WTC11 (cell line): ENCODE results near the gene MGMT. TPM values are rescaled to one million over a fixed set of nuclear protein-coding genes. Genes with fewer than 3 reads are reported as not detected.

Experiments
- ATAC-seq: fragments of 200-7000 bp; cut with Tn5 transposase; 2 replicates; pipeline ENCODE4 v1.10.0; 2021; ENCODE audit warnings: mild to moderate bottlenecking, moderate library complexity
- CTCF ChIA-PET: fragments of 300-600 bp; sonication (Branson Sonifier 250); formaldehyde crosslinking; loops from one replicate; lab custom pipeline; 2021; ENCODE audit warnings: antibody characterized with exemption; lab: Charles Lee
- POLR2A ChIA-PET: fragments of 350-600 bp; sonication (Branson Sonifier 250); formaldehyde crosslinking; loops from one replicate; lab custom pipeline; 2021; ENCODE audit warnings: antibody characterized with exemption; lab: Charles Lee
- DNase-seq: peaks from one replicate; pipeline ENCODE4 v3.0.0; 2021; ENCODE audit warnings: low spot score
- H3K27ac Mint-ChIP-seq: 2 replicates; pipeline ENCODE4 v1.8.0; 2021; ENCODE audit warnings: mixed read lengths
- H3K27me3 Mint-ChIP-seq: 2 replicates; pipeline ENCODE4 v1.8.0; 2021; ENCODE audit warnings: low read depth, mild to moderate bottlenecking, moderate library complexity, mixed read lengths
- H3K36me3 Mint-ChIP-seq: 2 replicates; pipeline ENCODE4 v1.8.0; 2021; ENCODE audit warnings: mixed read lengths
- H3K4me1 Mint-ChIP-seq: 2 replicates; pipeline ENCODE4 v1.8.0; 2022; ENCODE audit warnings: mixed read lengths
- H3K4me3 Mint-ChIP-seq: 2 replicates; pipeline ENCODE4 v1.8.0; 2021; ENCODE audit warnings: mild to moderate bottlenecking, moderate library complexity, mixed read lengths
- H3K9me3 Mint-ChIP-seq: 2 replicates; pipeline ENCODE4 v1.8.0; 2021; ENCODE audit warnings: mixed read lengths
- ESRRA ChIP-seq: sonication (generic); formaldehyde crosslinking; IDR thresholded peaks from 2 replicates; pipeline ENCODE4 v1.8.1; 2022; ENCODE audit warnings: mild to moderate bottlenecking, missing genetic modification reagents, borderline replicate concordance
- ETV6 ChIP-seq: sonication (generic); formaldehyde crosslinking; IDR thresholded peaks from 2 replicates; pipeline ENCODE4 v1.8.1; 2022; ENCODE audit warnings: mild to moderate bottlenecking, missing genetic modification reagents
- GRHL2 ChIP-seq: fragments of 250-450 bp; sonication (Bioruptor Pico); IDR thresholded peaks from 2 replicates; pipeline ENCODE4 v1.8.0; 2022; ENCODE audit warnings: mild to moderate bottlenecking, moderate library complexity; ENCODE audit not compliant: insufficient replicate concordance, severe bottlenecking
- GTF2I ChIP-seq: fragments of 250-450 bp; sonication (Bioruptor Pico); conservative IDR thresholded peaks from 2 replicates; pipeline ENCODE4 v1.4.0; 2021; ENCODE audit warnings: mild to moderate bottlenecking
- JUN ChIP-seq: sonication (generic); formaldehyde crosslinking; IDR thresholded peaks from 2 replicates; pipeline ENCODE4 v1.8.0; 2023; ENCODE audit warnings: mild to moderate bottlenecking, missing genetic modification reagents
- ZBTB21 ChIP-seq: sonication (generic); formaldehyde crosslinking; IDR thresholded peaks from 2 replicates; pipeline ENCODE4 v1.8.1; 2023; ENCODE audit warnings: mild to moderate bottlenecking, missing genetic modification reagents, borderline replicate concordance
- ZNF232 ChIP-seq: sonication (generic); formaldehyde crosslinking; IDR thresholded peaks from 2 replicates; pipeline ENCODE4 v1.8.0; 2022; ENCODE audit warnings: mild to moderate bottlenecking, missing genetic modification reagents
- ZNF263 ChIP-seq: sonication (generic); formaldehyde crosslinking; IDR thresholded peaks from 2 replicates; pipeline ENCODE4 v1.8.1; 2022; ENCODE audit warnings: low read depth, mild to moderate bottlenecking, moderate library complexity, missing genetic modification reagents
- total RNA-seq: library from RNA; stranded (reverse); gene quantifications from 3 replicates; pipeline ENCODE4 v1.2.3, GENCODE V29; 2021
- TF ChIP-seq, protein P1 (sequence below): sonication (generic); formaldehyde crosslinking; conservative IDR thresholded peaks from 2 replicates; pipeline ENCODE4 v1.8.1; 2022; ENCODE audit warnings: mild to moderate bottlenecking, missing genetic modification reagents
- TF ChIP-seq, protein P2 (sequence below): sonication (generic); formaldehyde crosslinking; IDR thresholded peaks from 2 replicates; pipeline ENCODE4 v1.8.1; 2023; ENCODE audit warnings: mild to moderate bottlenecking, moderate library complexity, missing genetic modification reagents
- TF ChIP-seq, protein P3 (sequence below): sonication (generic); formaldehyde crosslinking; IDR thresholded peaks from 2 replicates; pipeline ENCODE4 v1.8.0; 2023; ENCODE audit warnings: missing genetic modification reagents, mild to moderate bottlenecking, borderline replicate concordance
- TF ChIP-seq, protein P4 (sequence below): fragments of 200-600 bp; IDR thresholded peaks from 2 replicates; pipeline ENCODE4 v1.8.0; 2022; ENCODE audit warnings: antibody characterized with exemption
- TF ChIP-seq, protein P5 (sequence below): fragments of 250-450 bp; sonication (Bioruptor Pico); IDR thresholded peaks from 2 replicates; pipeline ENCODE4 v1.9.0; 2021; ENCODE audit warnings: mild to moderate bottlenecking
- TF ChIP-seq, protein P6 (sequence below): sonication (generic); formaldehyde crosslinking; IDR thresholded peaks from 2 replicates; pipeline ENCODE4 v1.8.1; 2023; ENCODE audit warnings: mild to moderate bottlenecking, missing genetic modification reagents, borderline replicate concordance

Gene MGMT
- total RNA-seq, 1 experiment from 2014 or later: 11.8 TPM

DNA sequence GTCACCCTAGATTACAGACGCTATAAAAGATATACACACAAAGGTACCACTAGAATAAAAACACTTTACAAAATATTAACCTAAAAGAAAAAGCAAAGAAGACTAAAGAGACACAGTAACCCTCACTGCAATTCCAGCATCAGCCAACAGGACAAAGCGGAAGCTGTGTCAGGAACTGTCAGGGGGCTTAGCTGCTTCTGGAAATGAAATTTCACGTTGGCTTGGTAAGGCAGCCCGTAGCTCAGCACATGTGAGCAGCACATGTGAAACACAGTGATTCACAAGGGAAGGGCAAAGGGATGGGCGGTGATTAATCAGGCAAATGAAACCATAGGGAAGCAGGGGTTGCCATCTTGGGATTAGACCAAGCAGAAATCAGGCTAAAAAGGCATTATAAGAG, 195.4 kb downstream of the MGMT start:
- peak; percentile 84 for ATAC-seq
- peaks cover 32% of the 10 kb centered on the region for H3K4me1 Mint-ChIP-seq
- H3K27me3 Mint-ChIP-seq: no peaks in the 10 kb centered on the region; the same call in 1 of the 2 replicates

DNA sequence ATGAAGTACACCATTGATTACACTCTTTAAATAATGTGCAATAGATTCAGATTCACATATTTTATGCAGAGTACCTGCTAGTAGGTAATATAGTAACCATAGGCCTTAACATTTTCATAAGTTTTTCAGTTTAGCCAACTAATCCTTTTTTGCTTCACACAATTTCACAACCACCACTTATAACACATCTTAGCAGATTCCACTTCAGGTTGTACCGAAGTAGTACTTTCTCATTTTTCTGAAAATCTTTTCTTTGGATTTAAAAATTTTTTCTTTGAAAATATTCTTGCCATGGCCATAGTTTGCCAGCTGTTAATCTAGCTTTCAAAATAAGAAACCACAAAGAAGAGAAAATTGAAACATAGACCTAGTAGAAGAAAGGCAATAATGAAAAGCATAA, 203.1 kb downstream of the MGMT start:
- POLR2A ChIA-PET: no interaction called here
- CTCF ChIA-PET: interaction anchor here (0.7 kb wide), 1 partner anchor 11 kb away, joined by 4 read pairs; no protein-coding TSS in a partner anchor
- H3K4me3 Mint-ChIP-seq: no peak overlapping the region
- no peak for DNase-seq
- H3K36me3 Mint-ChIP-seq: peaks cover 23% of the 10 kb centered on the region
- peaks cover 3% of the 10 kb centered on the region; the same call in 1 of the 2 replicates for H3K4me1 Mint-ChIP-seq
- H3K27me3 Mint-ChIP-seq: no peaks in the 10 kb centered on the region
- ATAC-seq: no peak
- H3K27ac Mint-ChIP-seq: no peak overlapping the region
- H3K9me3 Mint-ChIP-seq: peaks cover 32% of the 10 kb centered on the region
- TF ChIP-seq, protein P1, sequence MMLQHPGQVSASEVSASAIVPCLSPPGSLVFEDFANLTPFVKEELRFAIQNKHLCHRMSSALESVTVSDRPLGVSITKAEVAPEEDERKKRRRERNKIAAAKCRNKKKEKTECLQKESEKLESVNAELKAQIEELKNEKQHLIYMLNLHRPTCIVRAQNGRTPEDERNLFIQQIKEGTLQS (CRISPR knock-in tag): no peak
- TF ChIP-seq ESRRA (CRISPR knock-in tag) (no peak), ZBTB21 (CRISPR knock-in tag) (no peak), GRHL2 (no peak), GTF2I (CRISPR knock-in tag) (no peak), ZNF232 (CRISPR knock-in tag) (no peak)
- TF ChIP-seq, protein P2, sequence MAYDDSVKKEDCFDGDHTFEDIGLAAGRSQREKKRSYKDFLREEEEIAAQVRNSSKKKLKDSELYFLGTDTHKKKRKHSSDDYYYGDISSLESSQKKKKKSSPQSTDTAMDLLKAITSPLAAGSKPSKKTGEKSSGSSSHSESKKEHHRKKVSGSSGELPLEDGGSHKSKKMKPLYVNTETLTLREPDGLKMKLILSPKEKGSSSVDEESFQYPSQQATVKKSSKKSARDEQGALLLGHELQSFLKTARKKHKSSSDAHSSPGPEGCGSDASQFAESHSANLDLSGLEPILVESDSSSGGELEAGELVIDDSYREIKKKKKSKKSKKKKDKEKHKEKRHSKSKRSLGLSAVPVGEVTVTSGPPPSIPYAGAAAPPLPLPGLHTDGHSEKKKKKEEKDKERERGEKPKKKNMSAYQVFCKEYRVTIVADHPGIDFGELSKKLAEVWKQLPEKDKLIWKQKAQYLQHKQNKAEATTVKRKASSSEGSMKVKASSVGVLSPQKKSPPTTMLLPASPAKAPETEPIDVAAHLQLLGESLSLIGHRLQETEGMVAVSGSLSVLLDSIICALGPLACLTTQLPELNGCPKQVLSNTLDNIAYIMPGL (CRISPR knock-in tag): no peak
- TF ChIP-seq, protein P3, sequence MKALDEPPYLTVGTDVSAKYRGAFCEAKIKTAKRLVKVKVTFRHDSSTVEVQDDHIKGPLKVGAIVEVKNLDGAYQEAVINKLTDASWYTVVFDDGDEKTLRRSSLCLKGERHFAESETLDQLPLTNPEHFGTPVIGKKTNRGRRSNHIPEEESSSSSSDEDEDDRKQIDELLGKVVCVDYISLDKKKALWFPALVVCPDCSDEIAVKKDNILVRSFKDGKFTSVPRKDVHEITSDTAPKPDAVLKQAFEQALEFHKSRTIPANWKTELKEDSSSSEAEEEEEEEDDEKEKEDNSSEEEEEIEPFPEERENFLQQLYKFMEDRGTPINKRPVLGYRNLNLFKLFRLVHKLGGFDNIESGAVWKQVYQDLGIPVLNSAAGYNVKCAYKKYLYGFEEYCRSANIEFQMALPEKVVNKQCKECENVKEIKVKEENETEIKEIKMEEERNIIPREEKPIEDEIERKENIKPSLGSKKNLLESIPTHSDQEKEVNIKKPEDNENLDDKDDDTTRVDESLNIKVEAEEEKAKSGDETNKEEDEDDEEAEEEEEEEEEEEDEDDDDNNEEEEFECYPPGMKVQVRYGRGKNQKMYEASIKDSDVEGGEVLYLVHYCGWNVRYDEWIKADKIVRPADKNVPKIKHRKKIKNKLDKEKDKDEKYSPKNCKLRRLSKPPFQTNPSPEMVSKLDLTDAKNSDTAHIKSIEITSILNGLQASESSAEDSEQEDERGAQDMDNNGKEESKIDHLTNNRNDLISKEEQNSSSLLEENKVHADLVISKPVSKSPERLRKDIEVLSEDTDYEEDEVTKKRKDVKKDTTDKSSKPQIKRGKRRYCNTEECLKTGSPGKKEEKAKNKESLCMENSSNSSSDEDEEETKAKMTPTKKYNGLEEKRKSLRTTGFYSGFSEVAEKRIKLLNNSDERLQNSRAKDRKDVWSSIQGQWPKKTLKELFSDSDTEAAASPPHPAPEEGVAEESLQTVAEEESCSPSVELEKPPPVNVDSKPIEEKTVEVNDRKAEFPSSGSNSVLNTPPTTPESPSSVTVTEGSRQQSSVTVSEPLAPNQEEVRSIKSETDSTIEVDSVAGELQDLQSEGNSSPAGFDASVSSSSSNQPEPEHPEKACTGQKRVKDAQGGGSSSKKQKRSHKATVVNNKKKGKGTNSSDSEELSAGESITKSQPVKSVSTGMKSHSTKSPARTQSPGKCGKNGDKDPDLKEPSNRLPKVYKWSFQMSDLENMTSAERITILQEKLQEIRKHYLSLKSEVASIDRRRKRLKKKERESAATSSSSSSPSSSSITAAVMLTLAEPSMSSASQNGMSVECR (CRISPR knock-in tag): no peak
- TF ChIP-seq, protein P4, sequence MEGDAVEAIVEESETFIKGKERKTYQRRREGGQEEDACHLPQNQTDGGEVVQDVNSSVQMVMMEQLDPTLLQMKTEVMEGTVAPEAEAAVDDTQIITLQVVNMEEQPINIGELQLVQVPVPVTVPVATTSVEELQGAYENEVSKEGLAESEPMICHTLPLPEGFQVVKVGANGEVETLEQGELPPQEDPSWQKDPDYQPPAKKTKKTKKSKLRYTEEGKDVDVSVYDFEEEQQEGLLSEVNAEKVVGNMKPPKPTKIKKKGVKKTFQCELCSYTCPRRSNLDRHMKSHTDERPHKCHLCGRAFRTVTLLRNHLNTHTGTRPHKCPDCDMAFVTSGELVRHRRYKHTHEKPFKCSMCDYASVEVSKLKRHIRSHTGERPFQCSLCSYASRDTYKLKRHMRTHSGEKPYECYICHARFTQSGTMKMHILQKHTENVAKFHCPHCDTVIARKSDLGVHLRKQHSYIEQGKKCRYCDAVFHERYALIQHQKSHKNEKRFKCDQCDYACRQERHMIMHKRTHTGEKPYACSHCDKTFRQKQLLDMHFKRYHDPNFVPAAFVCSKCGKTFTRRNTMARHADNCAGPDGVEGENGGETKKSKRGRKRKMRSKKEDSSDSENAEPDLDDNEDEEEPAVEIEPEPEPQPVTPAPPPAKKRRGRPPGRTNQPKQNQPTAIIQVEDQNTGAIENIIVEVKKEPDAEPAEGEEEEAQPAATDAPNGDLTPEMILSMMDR: no peak

More for the DNA sequence above, 195.4 kb downstream of the MGMT start:
- Mint-ChIP-seq H3K4me3 (no peak overlapping the region), H3K9me3 (peaks cover 17% of the 10 kb centered on the region), H3K36me3 (peaks cover 11% of the 10 kb centered on the region), H3K27ac (no peak overlapping the region)
- ChIA-PET POLR2A (no interaction called here), CTCF (interaction anchor here (0.5 to 1.3 kb wide), 14 partner anchors 9 to 1376 kb away, joined by 3 to 6 read pairs (median 3); no protein-coding TSS in a partner anchor)
- TF ChIP-seq ZNF263 (no peak), ETV6 (no peak), JUN (CRISPR knock-in tag) (no peak)
- TF ChIP-seq, protein P5, sequence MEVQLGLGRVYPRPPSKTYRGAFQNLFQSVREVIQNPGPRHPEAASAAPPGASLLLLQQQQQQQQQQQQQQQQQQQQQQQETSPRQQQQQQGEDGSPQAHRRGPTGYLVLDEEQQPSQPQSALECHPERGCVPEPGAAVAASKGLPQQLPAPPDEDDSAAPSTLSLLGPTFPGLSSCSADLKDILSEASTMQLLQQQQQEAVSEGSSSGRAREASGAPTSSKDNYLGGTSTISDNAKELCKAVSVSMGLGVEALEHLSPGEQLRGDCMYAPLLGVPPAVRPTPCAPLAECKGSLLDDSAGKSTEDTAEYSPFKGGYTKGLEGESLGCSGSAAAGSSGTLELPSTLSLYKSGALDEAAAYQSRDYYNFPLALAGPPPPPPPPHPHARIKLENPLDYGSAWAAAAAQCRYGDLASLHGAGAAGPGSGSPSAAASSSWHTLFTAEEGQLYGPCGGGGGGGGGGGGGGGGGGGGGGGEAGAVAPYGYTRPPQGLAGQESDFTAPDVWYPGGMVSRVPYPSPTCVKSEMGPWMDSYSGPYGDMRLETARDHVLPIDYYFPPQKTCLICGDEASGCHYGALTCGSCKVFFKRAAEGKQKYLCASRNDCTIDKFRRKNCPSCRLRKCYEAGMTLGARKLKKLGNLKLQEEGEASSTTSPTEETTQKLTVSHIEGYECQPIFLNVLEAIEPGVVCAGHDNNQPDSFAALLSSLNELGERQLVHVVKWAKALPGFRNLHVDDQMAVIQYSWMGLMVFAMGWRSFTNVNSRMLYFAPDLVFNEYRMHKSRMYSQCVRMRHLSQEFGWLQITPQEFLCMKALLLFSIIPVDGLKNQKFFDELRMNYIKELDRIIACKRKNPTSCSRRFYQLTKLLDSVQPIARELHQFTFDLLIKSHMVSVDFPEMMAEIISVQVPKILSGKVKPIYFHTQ (CRISPR knock-in tag): no peak
- TF ChIP-seq, protein P6, sequence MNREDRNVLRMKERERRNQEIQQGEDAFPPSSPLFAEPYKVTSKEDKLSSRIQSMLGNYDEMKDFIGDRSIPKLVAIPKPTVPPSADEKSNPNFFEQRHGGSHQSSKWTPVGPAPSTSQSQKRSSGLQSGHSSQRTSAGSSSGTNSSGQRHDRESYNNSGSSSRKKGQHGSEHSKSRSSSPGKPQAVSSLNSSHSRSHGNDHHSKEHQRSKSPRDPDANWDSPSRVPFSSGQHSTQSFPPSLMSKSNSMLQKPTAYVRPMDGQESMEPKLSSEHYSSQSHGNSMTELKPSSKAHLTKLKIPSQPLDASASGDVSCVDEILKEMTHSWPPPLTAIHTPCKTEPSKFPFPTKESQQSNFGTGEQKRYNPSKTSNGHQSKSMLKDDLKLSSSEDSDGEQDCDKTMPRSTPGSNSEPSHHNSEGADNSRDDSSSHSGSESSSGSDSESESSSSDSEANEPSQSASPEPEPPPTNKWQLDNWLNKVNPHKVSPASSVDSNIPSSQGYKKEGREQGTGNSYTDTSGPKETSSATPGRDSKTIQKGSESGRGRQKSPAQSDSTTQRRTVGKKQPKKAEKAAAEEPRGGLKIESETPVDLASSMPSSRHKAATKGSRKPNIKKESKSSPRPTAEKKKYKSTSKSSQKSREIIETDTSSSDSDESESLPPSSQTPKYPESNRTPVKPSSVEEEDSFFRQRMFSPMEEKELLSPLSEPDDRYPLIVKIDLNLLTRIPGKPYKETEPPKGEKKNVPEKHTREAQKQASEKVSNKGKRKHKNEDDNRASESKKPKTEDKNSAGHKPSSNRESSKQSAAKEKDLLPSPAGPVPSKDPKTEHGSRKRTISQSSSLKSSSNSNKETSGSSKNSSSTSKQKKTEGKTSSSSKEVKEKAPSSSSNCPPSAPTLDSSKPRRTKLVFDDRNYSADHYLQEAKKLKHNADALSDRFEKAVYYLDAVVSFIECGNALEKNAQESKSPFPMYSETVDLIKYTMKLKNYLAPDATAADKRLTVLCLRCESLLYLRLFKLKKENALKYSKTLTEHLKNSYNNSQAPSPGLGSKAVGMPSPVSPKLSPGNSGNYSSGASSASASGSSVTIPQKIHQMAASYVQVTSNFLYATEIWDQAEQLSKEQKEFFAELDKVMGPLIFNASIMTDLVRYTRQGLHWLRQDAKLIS (CRISPR knock-in tag): no peak
- no peak for DNase-seq
